Superior temporal gyrus (tissue), 1 donor: ENCODE results near the gene ADAMTSL1.

ENCODE experiments used
- DNase-seq: peaks from one replicate; pipeline ENCODE4 v3.0.0-alpha.2; 2016; ENCODE audit errors: extremely low spot score

ADAMTSL1 gene

DNA sequence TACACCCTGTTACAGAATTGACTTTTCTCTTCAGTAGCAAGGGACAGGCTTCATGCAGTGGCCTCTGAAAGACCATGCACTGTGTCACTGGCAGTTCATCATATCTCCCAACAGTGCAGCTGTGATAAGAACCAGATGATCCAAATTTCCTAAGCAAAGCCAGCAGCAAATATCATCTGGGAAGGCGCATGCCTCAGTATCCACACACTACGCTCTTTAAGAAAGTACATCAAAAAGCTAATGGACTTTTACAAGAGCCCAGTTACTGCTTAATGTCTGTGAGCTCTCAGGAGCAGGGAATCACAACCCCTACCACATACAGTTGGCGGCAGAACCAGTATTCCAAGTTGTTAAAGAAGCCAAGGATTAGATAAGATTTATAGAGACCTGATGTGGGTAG lies 25.1 kb downstream of the ADAMTSL1 start:
- DNase-seq, result no peak

GRCh38 chr9:18499980-18500379 lies 26.0 kb downstream of the ADAMTSL1 start:
- no peak for DNase-seq

DNA sequence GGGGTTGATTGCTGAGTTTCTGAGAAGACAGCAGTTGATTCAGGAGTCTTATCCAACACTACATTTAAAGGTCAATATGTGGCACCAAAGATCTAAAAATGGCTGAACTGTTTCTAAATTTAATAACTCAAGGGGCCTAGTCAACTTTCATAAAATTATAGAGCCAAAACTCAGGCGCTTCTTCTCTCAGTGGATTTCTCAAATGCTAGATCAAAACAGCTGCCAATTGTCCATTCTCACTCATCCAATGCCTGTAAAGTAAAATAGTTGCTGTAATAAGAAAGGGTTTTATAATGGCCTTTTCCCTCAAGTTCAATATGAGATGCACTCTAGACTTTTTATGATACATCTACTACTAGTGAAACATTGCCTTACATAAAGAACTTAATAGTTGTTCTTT lies 26.5 kb downstream of the ADAMTSL1 start:
- no peak for DNase-seq

- DNase-seq, result no peak
These were observed 28.0 kb downstream of the ADAMTSL1 start for GRCh38 chr9:18501949-18502348.

DNA sequence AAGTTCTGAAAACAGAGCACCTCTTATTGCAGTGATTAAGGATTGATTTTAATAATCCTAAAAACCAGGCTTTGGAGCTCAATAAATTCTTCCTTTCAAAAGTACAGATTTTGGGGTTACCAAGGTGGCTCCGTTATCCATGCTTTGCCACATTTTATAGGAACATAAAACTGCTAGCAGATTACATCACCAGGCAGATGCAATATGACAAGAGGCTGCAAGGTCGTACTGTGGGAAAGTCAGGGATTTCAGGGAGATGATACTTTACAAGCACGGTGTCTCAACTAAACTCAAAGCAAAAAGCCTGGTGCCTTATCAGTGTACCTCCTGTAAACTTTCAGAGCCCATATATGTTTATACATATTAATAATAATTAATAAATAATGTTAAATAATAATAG lies 28.6 kb downstream of the ADAMTSL1 start:
- DNase-seq, result no peak

DNA sequence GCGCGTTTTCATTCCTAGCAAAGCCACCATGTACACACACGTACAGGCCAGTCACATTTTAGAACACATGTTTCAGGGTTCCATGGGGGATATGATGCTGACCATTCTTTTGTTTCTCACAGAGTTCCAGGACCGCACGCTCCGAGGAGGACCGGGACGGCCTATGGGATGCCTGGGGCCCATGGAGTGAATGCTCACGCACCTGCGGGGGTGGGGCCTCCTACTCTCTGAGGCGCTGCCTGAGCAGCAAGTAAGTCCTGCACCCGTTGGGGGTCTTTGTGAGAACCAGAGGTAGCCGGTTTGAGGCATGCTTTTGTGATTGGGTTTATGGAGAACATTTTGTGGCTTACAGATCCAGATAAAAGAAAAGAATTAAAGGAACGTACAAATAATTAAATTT lies 30.8 kb downstream of the ADAMTSL1 start:
- DNase-seq, result no peak

DNA sequence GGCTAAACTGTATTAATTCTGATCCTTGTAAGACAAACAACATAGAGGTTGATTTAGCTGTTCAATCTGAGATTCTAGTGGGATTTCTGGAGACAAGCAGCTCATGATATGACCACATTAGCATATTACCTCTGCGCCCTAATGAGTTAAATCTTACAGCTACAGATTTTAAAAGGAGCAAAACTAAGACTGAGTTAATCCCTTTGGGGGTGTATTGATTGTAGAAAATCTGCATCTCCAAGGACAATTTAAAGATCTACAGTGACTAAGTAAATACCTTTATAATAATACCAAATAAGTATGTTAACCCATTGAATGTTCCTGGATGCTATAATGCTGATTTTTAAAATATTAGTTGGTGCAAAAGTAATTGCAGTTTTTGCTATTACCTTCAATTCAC lies 33.2 kb downstream of the ADAMTSL1 start:
- DNase-seq, result no peak

GRCh38 chr9:18516514-18516913 lies 42.6 kb downstream of the ADAMTSL1 start:
- DNase-seq, result no peak

- DNase-seq, result no peak
These were observed 43.0 kb downstream of the ADAMTSL1 start for GRCh38 chr9:18516965-18517364.

GRCh38 chr9:18520416-18521047 lies 46.6 kb downstream of the ADAMTSL1 start:
- no peak for DNase-seq

GRCh38 chr9:18526685-18527084 lies 52.7 kb downstream of the ADAMTSL1 start:
- DNase-seq, result no peak

- no peak for DNase-seq
These were observed 57.4 kb downstream of the ADAMTSL1 start for GRCh38 chr9:18531136-18532065.

GRCh38 chr9:18534611-18535010 lies 60.7 kb downstream of the ADAMTSL1 start:
- DNase-seq, result no peak

- no peak for DNase-seq
These were observed 62.6 kb downstream of the ADAMTSL1 start for GRCh38 chr9:18536554-18536953.

DNA sequence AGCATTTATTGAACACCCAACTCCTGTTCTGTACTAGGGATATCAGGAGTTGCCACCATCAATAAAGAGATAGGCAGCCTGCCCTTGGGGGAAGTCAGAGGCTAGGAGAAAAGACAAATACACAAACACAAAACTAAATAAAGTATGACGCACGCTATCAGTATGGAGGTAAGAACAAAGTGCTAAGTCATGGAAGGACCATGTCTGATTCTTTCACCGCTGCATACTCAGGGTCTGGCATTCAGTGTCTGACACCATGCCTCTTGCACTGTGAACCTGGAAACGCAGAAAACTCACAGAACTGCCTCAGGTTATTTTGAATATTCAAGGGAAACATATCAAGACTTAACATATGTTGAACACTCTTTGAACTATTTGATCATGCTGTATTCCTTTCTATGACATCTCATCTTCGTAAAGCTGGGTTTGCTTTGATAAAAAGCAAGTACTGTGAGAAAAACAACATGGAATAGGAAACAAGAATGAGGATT lies 65.3 kb downstream of the ADAMTSL1 start:
- no peak for DNase-seq

DNA sequence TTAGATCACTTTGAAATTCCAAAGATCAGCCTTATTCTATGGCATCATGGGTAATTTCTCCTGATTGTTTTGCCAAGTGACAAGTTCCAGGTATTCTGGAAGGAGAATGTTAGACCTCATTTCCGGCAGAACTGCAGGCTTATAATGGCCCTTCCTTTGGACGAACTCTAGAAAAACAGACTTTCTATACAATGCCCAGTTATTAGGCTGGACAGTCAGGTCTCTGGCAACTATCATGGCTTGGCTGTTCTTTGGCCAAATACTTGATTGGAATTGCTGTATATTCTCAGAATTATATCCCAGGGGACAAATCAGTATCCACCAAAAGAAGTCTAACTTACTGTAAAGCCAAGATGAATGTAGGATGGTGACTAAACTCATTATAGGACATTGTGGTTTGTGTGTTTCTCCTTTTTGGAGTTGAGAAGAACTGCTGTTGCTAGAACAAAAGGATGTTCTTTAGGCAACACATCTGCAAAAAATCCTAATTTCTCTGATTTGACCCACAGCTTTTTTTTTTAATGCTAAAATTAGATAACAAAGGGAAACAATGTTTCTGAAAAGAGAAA lies 69.0 kb downstream of the ADAMTSL1 start:
- DNase-seq, result no peak

DNA sequence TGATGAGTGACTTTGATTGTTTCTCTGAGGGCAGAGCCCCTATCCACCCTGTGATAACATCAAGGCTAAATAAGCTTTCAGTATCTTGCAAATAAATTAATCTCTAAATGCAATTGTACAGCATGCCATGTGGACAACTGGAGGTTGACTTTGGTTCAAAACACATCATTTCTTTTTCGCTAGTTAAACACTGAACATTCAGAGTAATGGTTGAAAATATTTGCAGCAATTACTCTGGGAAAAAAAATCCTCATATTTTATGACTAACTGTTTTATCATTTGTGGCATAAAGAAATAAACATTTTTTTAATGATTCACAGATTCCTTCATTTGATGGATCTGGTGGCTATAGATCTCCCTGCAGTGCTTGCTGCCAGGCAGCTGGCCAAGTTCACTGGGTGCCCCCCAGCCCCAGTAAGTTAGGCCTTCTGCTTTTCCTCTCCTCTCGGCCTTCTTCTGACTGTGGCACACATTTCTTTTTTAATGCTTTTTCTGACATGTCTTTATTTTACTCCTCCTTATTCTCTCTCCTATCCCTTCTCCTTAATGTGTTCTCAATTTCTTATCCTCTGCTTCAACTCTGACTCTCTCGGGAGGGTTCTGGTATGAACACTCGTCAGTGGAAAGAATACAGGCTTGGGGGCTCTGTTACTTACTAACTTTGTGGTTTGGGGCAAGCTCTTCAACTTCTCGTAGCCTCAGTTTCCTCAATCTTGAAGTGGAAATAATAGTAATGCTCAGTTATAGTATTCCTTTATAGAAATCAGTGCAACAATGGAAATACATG lies 69.6 kb downstream of the ADAMTSL1 start:
- no peak for DNase-seq

- no peak for DNase-seq
These were observed 70.5 kb downstream of the ADAMTSL1 start for GRCh38 chr9:18544456-18544855.

DNA sequence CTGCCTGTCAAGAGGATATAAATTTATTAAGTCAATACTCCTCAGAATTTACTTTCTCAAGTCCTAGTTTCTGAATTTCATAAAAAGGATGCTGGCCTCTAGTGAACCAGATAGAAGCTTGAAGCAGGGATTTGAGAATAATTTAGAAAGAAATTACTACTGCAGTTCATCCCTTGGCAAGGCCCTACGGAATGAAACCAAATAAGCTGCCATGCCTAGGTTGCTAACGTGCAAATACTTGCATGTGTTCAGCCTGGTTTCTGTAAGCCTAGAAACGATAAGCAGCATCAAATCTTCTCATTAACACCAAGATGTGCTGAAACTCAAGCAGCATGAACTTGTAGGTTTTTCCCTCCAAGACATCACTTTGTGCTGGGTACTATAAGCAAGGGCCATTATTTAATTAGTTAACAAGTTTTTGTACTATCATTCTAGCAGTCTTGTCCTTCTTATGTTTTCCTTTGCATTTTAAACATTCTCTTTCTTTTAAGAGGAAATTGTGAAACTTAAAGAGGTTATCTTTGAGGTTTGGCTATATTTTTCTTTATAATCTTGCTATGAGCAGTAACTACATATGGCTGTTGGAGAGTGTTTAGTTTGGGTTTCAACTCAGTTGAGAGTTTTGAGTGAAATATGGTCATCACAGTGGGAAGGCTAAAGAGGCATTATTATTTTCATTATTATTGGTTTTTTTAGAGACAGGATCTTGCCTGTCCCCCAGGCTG lies 71.8 kb downstream of the ADAMTSL1 start:
- no peak for DNase-seq

DNA sequence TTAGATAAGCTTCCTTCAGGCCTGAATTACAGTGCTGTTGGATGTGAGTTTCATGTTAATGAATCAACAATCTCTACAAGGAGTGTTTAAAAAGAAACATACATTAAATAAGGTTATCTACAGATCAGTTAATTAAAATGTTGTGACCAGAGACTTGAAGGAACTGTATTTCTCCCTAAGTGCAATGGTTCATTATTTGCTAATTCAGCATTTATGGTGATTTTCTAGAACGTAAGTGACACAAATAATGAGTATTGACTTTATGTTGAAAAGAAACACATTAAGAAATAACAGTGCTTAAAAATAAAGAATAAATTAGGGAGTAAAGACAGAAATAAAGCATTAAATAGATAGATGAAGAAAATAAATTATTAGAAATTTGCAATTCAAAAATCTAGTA lies 74.5 kb downstream of the ADAMTSL1 start:
- DNase-seq, result no peak

GRCh38 chr9:18549772-18550171 lies 75.8 kb downstream of the ADAMTSL1 start:
- DNase-seq, result no peak
